SW480 (cell line): ENCODE measurements around the gene WNK2.

Experiments used
- DNase-seq: peaks from one replicate; pipeline ENCODE4 v3.0.0-alpha.2; 2016; ENCODE audit warnings: low spot score

The WNK2 gene

GRCh38 chr9:93255494-93255867, 71.5 kb downstream of the WNK2 start:
- DNase-seq = no peak

- DNase-seq = no peak
Measured at GRCh38 chr9:93255994-93256877, 72.3 kb downstream of the WNK2 start.

- DNase-seq = no peak
Measured at GRCh38 chr9:93256878-93257807, 73.2 kb downstream of the WNK2 start.

GRCh38 chr9:93257808-93258331, 73.9 kb downstream of the WNK2 start:
- no peak for DNase-seq

- no peak for DNase-seq
Measured at GRCh38 chr9:93258419-93258817, 74.5 kb downstream of the WNK2 start.

GRCh38 chr9:93258818-93259489, 75.0 kb downstream of the WNK2 start:
- DNase-seq = no peak

- DNase-seq = no peak
Measured at GRCh38 chr9:93259490-93260262, 75.7 kb downstream of the WNK2 start.

- DNase-seq = no peak
Measured at GRCh38 chr9:93260263-93261066, 76.5 kb downstream of the WNK2 start.

- no peak for DNase-seq
Measured at GRCh38 chr9:93261281-93261680, 77.3 kb downstream of the WNK2 start.

- no peak for DNase-seq
Measured at GRCh38 chr9:93261735-93262523, 78.0 kb downstream of the WNK2 start.

- no peak for DNase-seq
Measured at GRCh38 chr9:93262537-93263310, 78.8 kb downstream of the WNK2 start.

- no peak for DNase-seq
Measured at GRCh38 chr9:93263334-93264229, 79.6 kb downstream of the WNK2 start.

- no peak for DNase-seq
Measured at GRCh38 chr9:93264338-93265125, 80.6 kb downstream of the WNK2 start.

- DNase-seq = no peak
Measured at GRCh38 chr9:93265301-93265971, 81.5 kb downstream of the WNK2 start.

- no peak for DNase-seq
Measured at GRCh38 chr9:93265972-93266371, 82.0 kb downstream of the WNK2 start.

GRCh38 chr9:93266521-93267001, 82.6 kb downstream of the WNK2 start:
- no peak for DNase-seq
